HepG2 (cell line): ENCODE results near the gene PRKN. TPM values are rescaled to one million over a fixed set of nuclear protein-coding genes. Genes with fewer than 3 reads are reported as not detected.

ENCODE experiments used
- ATAC-seq: fragments of 200-7000 bp; cut with Tn5 transposase; 3 replicates; pipeline ENCODE4 v1.9.1; 2020; ENCODE audit warnings: mild to moderate bottlenecking, moderate library complexity
- BruUV-seq: library from RNA; stranded (reverse); fragments of 400-500 nt; replicated peaks from 2 replicates; lab custom pipeline; 2021; lab: Mats Ljungman, UMichigan
- CTCF ChIA-PET: fragments of 300-600 bp; formaldehyde crosslinking; extraction: SDS; loops from one replicate; lab custom pipeline; 2021; ENCODE audit warnings: low total read pairs, inconsistent platforms, low intra/inter-chr PET ratio; lab: Yijun Ruan, JAX
- POLR2A ChIA-PET: fragments of 350-600 bp; sonication (Branson Sonifier 250); formaldehyde crosslinking; loops from one replicate; lab custom pipeline; 2020; ENCODE audit warnings: antibody characterized with exemption, inconsistent platforms; lab: Yijun Ruan, JAX
- DNase-seq: peaks from one replicate; pipeline ENCODE4 v3.0.0-alpha.2; 2015; ENCODE audit warnings: low spot score
- FAIRE-seq: peaks from 3 replicates; lab custom pipeline; 2011; peaks lifted over from hg19 to GRCh38; lab: Jason Lieb, UNC
- H2AFZ ChIP-seq: one replicate; pipeline ENCODE4 v1.6.1; 2011; ENCODE audit warnings: low read length, inconsistent platforms
- H3K27ac ChIP-seq: fragments of 300-600 bp; 3 replicates; pipeline ENCODE4 v1.8.0; 2011; ENCODE audit warnings: mixed run types, mild to moderate bottlenecking, mixed read lengths, low read length, inconsistent platforms; ENCODE audit not compliant: insufficient read depth; ENCODE audit errors: extremely low read length
- H3K27me3 ChIP-seq, 2 experiments: fragments of 200-600 bp in 1 of 2; 2 replicates in 1 of 2; 3 replicates in 1 of 2; pipeline versions ENCODE4 v1.6.0 to v1.8.0; 2011; ENCODE audit warnings: low read length in 2 of 2, mild to moderate bottlenecking in 2 of 2, moderate library complexity in 2 of 2, inconsistent platforms in 1 of 2; ENCODE audit not compliant: insufficient read depth in 2 of 2, control insufficient read depth in 1 of 2
- H3K36me3 ChIP-seq, 2 experiments: fragments of 200-600 bp in 1 of 2; replicated peaks in 1 of 2; 2 replicates in 1 of 2; 3 replicates in 1 of 2; pipeline versions ENCODE4 v1.5.1 to v1.8.0; 2011; ENCODE audit warnings: low read length in 2 of 2, inconsistent platforms in 1 of 2; ENCODE audit not compliant: insufficient read depth in 2 of 2, control insufficient read depth in 1 of 2
- H3K4me1 ChIP-seq: 2 replicates; pipeline ENCODE4 v1.5.1; 2012; ENCODE audit warnings: low read length, inconsistent platforms; ENCODE audit not compliant: insufficient read depth
- H3K4me2 ChIP-seq: 2 replicates; pipeline ENCODE4 v1.6.0; 2011; ENCODE audit warnings: low read depth, low read length, inconsistent platforms
- H3K4me3 ChIP-seq, 3 experiments: fragments of 200-600 bp in 1 of 3; sonication (generic), shearing (Covaris generic) in 1 of 3; replicated peaks in 1 of 3; 2 replicates each; pipeline ENCODE4 v1.5.1; 2011 to 2016; ENCODE audit warnings: low read length in 3 of 3, inconsistent platforms in 2 of 3, low read depth in 2 of 3, mild to moderate bottlenecking in 2 of 3, control low read depth in 1 of 3, mixed read lengths in 1 of 3; ENCODE audit not compliant: insufficient read depth in 1 of 3
- H3K79me2 ChIP-seq: one replicate; pipeline ENCODE4 v1.6.1; 2011; ENCODE audit warnings: low read length, inconsistent platforms; ENCODE audit not compliant: insufficient read depth
- H3K9ac ChIP-seq: 2 replicates; pipeline ENCODE4 v1.6.0; 2011; ENCODE audit warnings: mild to moderate bottlenecking, low read depth, low read length, inconsistent platforms; ENCODE audit not compliant: insufficient read depth
- H3K9me3 ChIP-seq: 2 replicates; pipeline ENCODE4 v1.5.1; 2012; ENCODE audit warnings: mild to moderate bottlenecking, low read length
- H4K20me1 ChIP-seq: 2 replicates; pipeline ENCODE4 v1.6.0; 2011; ENCODE audit warnings: inconsistent platforms, mild to moderate bottlenecking, low read length, moderate library complexity; ENCODE audit not compliant: insufficient read depth
- ATRX ChIP-seq: sonication (generic); formaldehyde crosslinking; IDR thresholded peaks from 2 replicates; pipeline ENCODE4 v1.4.0; 2020; ENCODE audit warnings: missing genetic modification reagents, borderline replicate concordance
- BRD4 ChIP-seq: sonication (generic); formaldehyde crosslinking; IDR thresholded peaks from 2 replicates; pipeline ENCODE4 v1.4.0; 2020; ENCODE audit warnings: missing genetic modification reagents
- HIVEP1 ChIP-seq: sonication (generic); formaldehyde crosslinking; IDR thresholded peaks from 2 replicates; pipeline ENCODE4 v1.4.0; 2020; ENCODE audit warnings: mild to moderate bottlenecking, missing genetic modification reagents
- IKZF1 ChIP-seq: fragments of 450-650 bp; IDR thresholded peaks from 2 replicates; pipeline ENCODE4 v1.7.1; 2016
- KDM5A ChIP-seq: fragments of 200-600 bp; sonication (generic); IDR thresholded peaks from 2 replicates; pipeline ENCODE4 v1.7.0; 2018; ENCODE audit warnings: antibody characterized with exemption, mild to moderate bottlenecking, low read length, borderline replicate concordance
- MYC ChIP-seq: sonication (generic); formaldehyde crosslinking; IDR thresholded peaks from 2 replicates; pipeline ENCODE4 v1.9.0; 2021; ENCODE audit warnings: missing genetic modification reagents, borderline replicate concordance
- ZBTB21 ChIP-seq: sonication (generic); formaldehyde crosslinking; IDR thresholded peaks from 2 replicates; pipeline ENCODE4 v1.4.0; 2020; ENCODE audit warnings: missing genetic modification reagents
- ZNF136 ChIP-seq: sonication (generic); formaldehyde crosslinking; IDR thresholded peaks from 2 replicates; pipeline ENCODE4 v1.8.1; 2022; ENCODE audit warnings: low read depth, mild to moderate bottlenecking, moderate library complexity, missing genetic modification reagents
- ZNF20 ChIP-seq: sonication (generic); formaldehyde crosslinking; IDR thresholded peaks from 2 replicates; pipeline ENCODE4 v1.4.0; 2020; ENCODE audit warnings: mild to moderate bottlenecking, moderate library complexity, missing genetic modification reagents
- ZNF383 ChIP-seq: sonication (generic); formaldehyde crosslinking; IDR thresholded peaks from 2 replicates; pipeline ENCODE4 v1.4.0; 2020; ENCODE audit warnings: missing genetic modification reagents, mild to moderate bottlenecking, borderline replicate concordance
- ZNF432 ChIP-seq: sonication (generic); formaldehyde crosslinking; IDR thresholded peaks from 2 replicates; pipeline ENCODE4 v1.5.0; 2020; ENCODE audit warnings: missing genetic modification reagents, mild to moderate bottlenecking, borderline replicate concordance
- ZNF674 ChIP-seq: sonication (generic); formaldehyde crosslinking; IDR thresholded peaks from 2 replicates; pipeline ENCODE4 v1.5.0; 2020; ENCODE audit warnings: low read depth, mild to moderate bottlenecking, missing genetic modification reagents
- WGBS: methylation state at CpG from one replicate; pipeline ENCODE4 v1.1.6; 2017; ENCODE audit warnings: low lambda C conversion rate; 5-methylcytosine and 5-hydroxymethylcytosine counted together
- in situ Hi-C: cut with HindIII; loops from 2 replicates; pipeline ENCODE4 v1.10.0; 2017; ENCODE audit warnings: low pct_unique_long_range_greater_than_20kb; ENCODE audit not compliant: extremely low pct_ligation_motif_present
- intact Hi-C: fragments of 100-400 bp; cut with micrococcal nuclease; formaldehyde crosslinking; loops from one replicate; pipeline ENCODE4 v1.10.0; 2022; ENCODE audit not compliant: unreplicated experiment
- polyA plus RNA-seq, 8 experiments: library from polyadenylated mRNA; depleted of rRNA in 3 of 8; stranded (reverse) in 7 of 8; unstranded in 1 of 8; fragments of >200 nt; fragmentation: Illumina TruSeq in 4 of 8; extraction: Trizol in 4 of 8; gene quantifications; 2 replicates each; pipeline versions ENCODE4 v1.2.1 to v1.2.3, GENCODE V29; 2011 to 2016; ENCODE audit warnings: low read depth in 4 of 8, missing spikeins in 1 of 8, mixed read lengths in 1 of 8; ENCODE audit not compliant: insufficient read depth in 1 of 8
- total RNA-seq, 5 experiments: library from RNA; depleted of rRNA; stranded (reverse); fragments of >200 nt; fragmentation: Illumina TruSeq; extraction: Trizol; gene quantifications; 2 replicates each; pipeline ENCODE4 v1.2.3, GENCODE V29; 2016; ENCODE audit warnings: low read depth in 1 of 5
- TF ChIP-seq, protein P1 (sequence below): sonication (generic); formaldehyde crosslinking; IDR thresholded peaks from 2 replicates; pipeline ENCODE4 v1.5.1; 2020; ENCODE audit warnings: missing genetic modification reagents, mild to moderate bottlenecking, borderline replicate concordance
- TF ChIP-seq, protein P2 (sequence below): sonication (generic); formaldehyde crosslinking; IDR thresholded peaks from 2 replicates; pipeline ENCODE4 v1.4.0; 2020; ENCODE audit warnings: mild to moderate bottlenecking, missing genetic modification reagents, borderline replicate concordance

PRKN gene
- total and polyA plus RNA-seq, 2 of the 13 experiments (the other 11 are each of a cell fraction or from before 2014, with no cell fraction given): 0.31 to 0.44 TPM

DNA sequence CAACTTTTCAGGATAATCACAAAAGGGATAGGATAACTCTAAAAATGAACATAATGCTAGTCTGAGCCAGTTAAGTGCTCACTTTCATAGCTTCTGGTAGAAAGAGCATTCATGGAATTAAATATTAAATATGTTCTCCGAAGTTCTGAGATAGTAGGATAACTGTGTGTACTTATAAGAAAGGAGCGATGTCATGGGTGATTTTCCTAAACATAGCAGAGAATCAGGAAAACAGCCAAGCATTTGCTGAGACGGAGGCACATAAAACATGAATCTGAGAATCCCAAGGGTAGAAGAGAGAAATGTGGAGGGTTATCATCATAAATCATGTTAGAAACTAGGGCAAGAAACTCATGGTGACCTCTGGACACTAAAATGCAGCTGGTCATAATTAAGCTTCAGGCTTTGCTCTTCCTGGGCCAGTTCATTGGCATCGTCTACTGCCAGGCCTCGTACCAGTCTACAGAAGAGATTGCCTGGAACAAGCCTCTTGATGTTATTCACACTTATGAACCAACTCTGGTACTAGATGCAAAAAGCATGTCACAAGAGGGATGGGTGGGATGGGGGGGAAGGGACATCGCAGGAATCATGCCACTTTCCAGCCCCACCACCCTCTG, 436.6 kb downstream of the PRKN start:
- no peak for FAIRE-seq
- CTCF ChIA-PET: no interaction called here
- Histone ChIP-seq H3K4me1 (no peaks in the 10 kb centered on the region), H3K9me3 (peaks cover 21% of the 10 kb centered on the region), H3K4me2 (no peak overlapping the region), H3K36me3 (no peaks in the 10 kb centered on the region), H3K79me2 (no peaks in the 10 kb centered on the region), H2AFZ (no peak overlapping the region), H4K20me1 (no peaks in the 10 kb centered on the region), H3K27me3 (no peaks in the 10 kb centered on the region), H3K9ac (no peak overlapping the region), H3K27ac (no peak overlapping the region), H3K4me3 (no peak overlapping the region)
- no peak for DNase-seq
- in situ Hi-C loops (no loop called here), intact Hi-C loops (no loop called here)
- TF ChIP-seq MYC (no peak), ZNF20 (CRISPR knock-in tag) (no peak), HIVEP1 (CRISPR knock-in tag) (no peak), ZBTB21 (CRISPR knock-in tag) (no peak), BRD4 (CRISPR knock-in tag) (no peak), ATRX (CRISPR knock-in tag) (no peak), ZNF136 (CRISPR knock-in tag) (no peak), KDM5A (no peak), ZNF432 (CRISPR knock-in tag) (no peak), ZNF674 (CRISPR knock-in tag) (no peak), ZNF383 (CRISPR knock-in tag) (no peak), IKZF1 (no peak)
- TF ChIP-seq, protein P1, sequence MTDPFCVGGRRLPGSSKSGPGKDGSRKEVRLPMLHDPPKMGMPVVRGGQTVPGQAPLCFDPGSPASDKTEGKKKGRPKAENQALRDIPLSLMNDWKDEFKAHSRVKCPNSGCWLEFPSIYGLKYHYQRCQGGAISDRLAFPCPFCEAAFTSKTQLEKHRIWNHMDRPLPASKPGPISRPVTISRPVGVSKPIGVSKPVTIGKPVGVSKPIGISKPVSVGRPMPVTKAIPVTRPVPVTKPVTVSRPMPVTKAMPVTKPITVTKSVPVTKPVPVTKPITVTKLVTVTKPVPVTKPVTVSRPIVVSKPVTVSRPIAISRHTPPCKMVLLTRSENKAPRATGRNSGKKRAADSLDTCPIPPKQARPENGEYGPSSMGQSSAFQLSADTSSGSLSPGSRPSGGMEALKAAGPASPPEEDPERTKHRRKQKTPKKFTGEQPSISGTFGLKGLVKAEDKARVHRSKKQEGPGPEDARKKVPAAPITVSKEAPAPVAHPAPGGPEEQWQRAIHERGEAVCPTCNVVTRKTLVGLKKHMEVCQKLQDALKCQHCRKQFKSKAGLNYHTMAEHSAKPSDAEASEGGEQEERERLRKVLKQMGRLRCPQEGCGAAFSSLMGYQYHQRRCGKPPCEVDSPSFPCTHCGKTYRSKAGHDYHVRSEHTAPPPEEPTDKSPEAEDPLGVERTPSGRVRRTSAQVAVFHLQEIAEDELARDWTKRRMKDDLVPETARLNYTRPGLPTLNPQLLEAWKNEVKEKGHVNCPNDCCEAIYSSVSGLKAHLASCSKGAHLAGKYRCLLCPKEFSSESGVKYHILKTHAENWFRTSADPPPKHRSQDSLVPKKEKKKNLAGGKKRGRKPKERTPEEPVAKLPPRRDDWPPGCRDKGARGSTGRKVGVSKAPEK: no peak
- TF ChIP-seq, protein P2, sequence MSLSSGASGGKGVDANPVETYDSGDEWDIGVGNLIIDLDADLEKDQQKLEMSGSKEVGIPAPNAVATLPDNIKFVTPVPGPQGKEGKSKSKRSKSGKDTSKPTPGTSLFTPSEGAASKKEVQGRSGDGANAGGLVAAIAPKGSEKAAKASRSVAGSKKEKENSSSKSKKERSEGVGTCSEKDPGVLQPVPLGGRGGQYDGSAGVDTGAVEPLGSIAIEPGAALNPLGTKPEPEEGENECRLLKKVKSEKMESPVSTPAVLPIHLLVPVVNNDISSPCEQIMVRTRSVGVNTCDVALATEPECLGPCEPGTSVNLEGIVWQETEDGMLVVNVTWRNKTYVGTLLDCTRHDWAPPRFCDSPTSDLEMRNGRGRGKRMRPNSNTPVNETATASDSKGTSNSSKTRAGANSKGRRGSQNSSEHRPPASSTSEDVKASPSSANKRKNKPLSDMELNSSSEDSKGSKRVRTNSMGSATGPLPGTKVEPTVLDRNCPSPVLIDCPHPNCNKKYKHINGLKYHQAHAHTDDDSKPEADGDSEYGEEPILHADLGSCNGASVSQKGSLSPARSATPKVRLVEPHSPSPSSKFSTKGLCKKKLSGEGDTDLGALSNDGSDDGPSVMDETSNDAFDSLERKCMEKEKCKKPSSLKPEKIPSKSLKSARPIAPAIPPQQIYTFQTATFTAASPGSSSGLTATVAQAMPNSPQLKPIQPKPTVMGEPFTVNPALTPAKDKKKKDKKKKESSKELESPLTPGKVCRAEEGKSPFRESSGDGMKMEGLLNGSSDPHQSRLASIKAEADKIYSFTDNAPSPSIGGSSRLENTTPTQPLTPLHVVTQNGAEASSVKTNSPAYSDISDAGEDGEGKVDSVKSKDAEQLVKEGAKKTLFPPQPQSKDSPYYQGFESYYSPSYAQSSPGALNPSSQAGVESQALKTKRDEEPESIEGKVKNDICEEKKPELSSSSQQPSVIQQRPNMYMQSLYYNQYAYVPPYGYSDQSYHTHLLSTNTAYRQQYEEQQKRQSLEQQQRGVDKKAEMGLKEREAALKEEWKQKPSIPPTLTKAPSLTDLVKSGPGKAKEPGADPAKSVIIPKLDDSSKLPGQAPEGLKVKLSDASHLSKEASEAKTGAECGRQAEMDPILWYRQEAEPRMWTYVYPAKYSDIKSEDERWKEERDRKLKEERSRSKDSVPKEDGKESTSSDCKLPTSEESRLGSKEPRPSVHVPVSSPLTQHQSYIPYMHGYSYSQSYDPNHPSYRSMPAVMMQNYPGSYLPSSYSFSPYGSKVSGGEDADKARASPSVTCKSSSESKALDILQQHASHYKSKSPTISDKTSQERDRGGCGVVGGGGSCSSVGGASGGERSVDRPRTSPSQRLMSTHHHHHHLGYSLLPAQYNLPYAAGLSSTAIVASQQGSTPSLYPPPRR (CRISPR knock-in tag): no peak
- ATAC-seq: no peak
- WGBS: 61% methylated on average over 6 of the region's 6 CpGs
- BruUV-seq: no TSS peak
- POLR2A ChIA-PET: no interaction called here
